Measurements from ENCODE around the gene SHANK3. TPM values are rescaled to one million over a fixed set of nuclear protein-coding genes. Genes with fewer than 3 reads are reported as not detected.

Gene SHANK3
- total and polyA plus RNA-seq, 2 experiments from 2014 or later, result 0.52 to 4.9 TPM

GRCh38 chr22:50699756-50700386 is 27.2 kb downstream of the SHANK3 start:
- Mint-ChIP-seq H3K4me3 (no peak overlapping the region), H3K27me3 (ENCODE audit: insufficient read depth, low read depth, poor library complexity) (peaks cover 32% of the 10 kb centered on the region), H3K4me1 (peaks cover 8% of the 10 kb centered on the region; the same call in 2 of the 3 replicates), H3K27ac (no peak overlapping the region), H3K9me3 (no peaks in the 10 kb centered on the region; the same call in 2 of the 3 replicates), H3K36me3 (ENCODE audit: low read depth) (no peaks in the 10 kb centered on the region; the same call in 2 of the 3 replicates)
- TF ChIP-seq JUNB (IDR thresholded peaks at IDR 0.05; ENCODE audit: unreplicated experiment) (no peak), CREB1 (CRISPR knock-in tag; IDR thresholded peaks at IDR 0.05; ENCODE audit: low read depth) (0 out of 2 replicates have a peak, but pooled peaks have one; percentile 20), EZH2 (IDR thresholded peaks at IDR 0.05; ENCODE audit: low read depth, unreplicated experiment) (no peak), STAT1 (IDR thresholded peaks at IDR 0.05; ENCODE audit: unreplicated experiment) (no peak)
- TF ChIP-seq, protein P1, sequence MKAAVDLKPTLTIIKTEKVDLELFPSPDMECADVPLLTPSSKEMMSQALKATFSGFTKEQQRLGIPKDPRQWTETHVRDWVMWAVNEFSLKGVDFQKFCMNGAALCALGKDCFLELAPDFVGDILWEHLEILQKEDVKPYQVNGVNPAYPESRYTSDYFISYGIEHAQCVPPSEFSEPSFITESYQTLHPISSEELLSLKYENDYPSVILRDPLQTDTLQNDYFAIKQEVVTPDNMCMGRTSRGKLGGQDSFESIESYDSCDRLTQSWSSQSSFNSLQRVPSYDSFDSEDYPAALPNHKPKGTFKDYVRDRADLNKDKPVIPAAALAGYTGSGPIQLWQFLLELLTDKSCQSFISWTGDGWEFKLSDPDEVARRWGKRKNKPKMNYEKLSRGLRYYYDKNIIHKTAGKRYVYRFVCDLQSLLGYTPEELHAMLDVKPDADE (IDR thresholded peaks at IDR 0.05), result no peak
- TF ChIP-seq, protein P2, sequence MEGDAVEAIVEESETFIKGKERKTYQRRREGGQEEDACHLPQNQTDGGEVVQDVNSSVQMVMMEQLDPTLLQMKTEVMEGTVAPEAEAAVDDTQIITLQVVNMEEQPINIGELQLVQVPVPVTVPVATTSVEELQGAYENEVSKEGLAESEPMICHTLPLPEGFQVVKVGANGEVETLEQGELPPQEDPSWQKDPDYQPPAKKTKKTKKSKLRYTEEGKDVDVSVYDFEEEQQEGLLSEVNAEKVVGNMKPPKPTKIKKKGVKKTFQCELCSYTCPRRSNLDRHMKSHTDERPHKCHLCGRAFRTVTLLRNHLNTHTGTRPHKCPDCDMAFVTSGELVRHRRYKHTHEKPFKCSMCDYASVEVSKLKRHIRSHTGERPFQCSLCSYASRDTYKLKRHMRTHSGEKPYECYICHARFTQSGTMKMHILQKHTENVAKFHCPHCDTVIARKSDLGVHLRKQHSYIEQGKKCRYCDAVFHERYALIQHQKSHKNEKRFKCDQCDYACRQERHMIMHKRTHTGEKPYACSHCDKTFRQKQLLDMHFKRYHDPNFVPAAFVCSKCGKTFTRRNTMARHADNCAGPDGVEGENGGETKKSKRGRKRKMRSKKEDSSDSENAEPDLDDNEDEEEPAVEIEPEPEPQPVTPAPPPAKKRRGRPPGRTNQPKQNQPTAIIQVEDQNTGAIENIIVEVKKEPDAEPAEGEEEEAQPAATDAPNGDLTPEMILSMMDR (conservative IDR thresholded peaks at IDR 0.05; ENCODE audit: low read depth in 2 of 2), result peak; percentile 64 to 87
- DNase-seq (ENCODE audit: low spot score), result peak; percentile 80
- H3K4me1 ChIP-seq (ENCODE audit: insufficient read depth), result no peaks in the 10 kb centered on the region
- H3K4me3 ChIP-seq, result no peak overlapping the region
- no peak overlapping the region for H2AFZ ChIP-seq
- no peak overlapping the region for H3K27ac ChIP-seq (ENCODE audit: low read depth)
- H3K4me2 ChIP-seq, result no peak overlapping the region
- no peaks in the 10 kb centered on the region for H4K20me1 ChIP-seq (replicated peaks; ENCODE audit: insufficient read depth)
- no peaks in the 10 kb centered on the region for H3K36me3 ChIP-seq (ENCODE audit: insufficient read depth)
- peak; percentile 73 for ATAC-seq
- no peaks in the 10 kb centered on the region for H3K9me2 ChIP-seq (ENCODE audit: insufficient read depth)
- peaks cover 19% of the 10 kb centered on the region for H3K27me3 ChIP-seq (ENCODE audit: insufficient read depth)
- peaks cover 5% of the 10 kb centered on the region; the same call in 1 of the 2 replicates for H3F3A ChIP-seq (replicated peaks; ENCODE audit: low read depth)
- no peaks in the 10 kb centered on the region for H3K79me2 ChIP-seq (replicated peaks; ENCODE audit: insufficient read depth)

DNA sequence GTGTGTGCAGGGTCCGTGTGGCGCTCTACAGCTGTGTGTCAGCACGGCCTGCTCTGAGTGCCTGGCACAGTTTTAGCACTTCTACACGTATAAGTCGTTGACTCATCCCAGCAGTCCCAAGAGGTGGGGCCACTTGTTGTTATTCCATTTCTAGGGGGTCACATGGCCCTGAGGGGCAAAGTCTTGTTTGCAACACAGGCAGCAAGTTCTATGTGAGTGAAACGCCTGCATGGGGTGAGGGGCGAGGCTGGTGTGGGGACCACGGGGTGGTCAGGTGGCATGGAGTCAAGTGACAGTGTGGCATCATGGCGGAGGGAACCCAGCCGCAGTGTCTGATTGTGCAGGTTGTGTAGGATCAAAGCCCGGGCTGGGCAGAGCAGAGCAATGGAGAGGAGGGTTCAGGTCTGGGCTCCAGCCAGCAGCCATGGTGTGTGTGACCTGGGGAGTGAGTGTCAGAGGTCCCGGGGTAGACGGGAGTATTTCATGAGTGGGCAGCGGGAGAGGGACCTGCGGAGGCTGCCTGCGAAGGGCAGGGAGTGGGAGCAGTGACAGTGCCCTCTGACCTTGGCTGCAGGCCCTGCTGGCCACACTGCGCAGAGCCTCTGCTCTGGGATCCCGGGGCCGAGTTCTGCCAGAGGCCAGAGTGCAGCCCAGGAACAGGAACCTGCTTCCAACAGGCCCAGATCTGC is 27.9 kb downstream of the SHANK3 start:
- Histone ChIP-seq H3K36me3 (ENCODE audit: insufficient read depth) (no peaks in the 10 kb centered on the region), H3K79me2 (replicated peaks; ENCODE audit: insufficient read depth) (no peaks in the 10 kb centered on the region), H3K9me2 (ENCODE audit: insufficient read depth) (no peaks in the 10 kb centered on the region), H3F3A (replicated peaks; ENCODE audit: low read depth) (peaks cover 5% of the 10 kb centered on the region; the same call in 1 of the 2 replicates), H3K27ac (ENCODE audit: low read depth) (no peak overlapping the region), H3K4me1 (ENCODE audit: insufficient read depth) (no peaks in the 10 kb centered on the region), H3K4me2 (no peak overlapping the region), H4K20me1 (replicated peaks; ENCODE audit: insufficient read depth) (no peaks in the 10 kb centered on the region), H2AFZ (no peak overlapping the region), H3K27me3 (ENCODE audit: insufficient read depth) (peaks cover 19% of the 10 kb centered on the region), H3K4me3 (no peak overlapping the region)
- Mint-ChIP-seq H3K4me3 (no peak overlapping the region), H3K27me3 (ENCODE audit: insufficient read depth, low read depth, poor library complexity) (peaks cover 32% of the 10 kb centered on the region), H3K36me3 (ENCODE audit: low read depth) (no peaks in the 10 kb centered on the region; the same call in 2 of the 3 replicates), H3K4me1 (peaks cover 8% of the 10 kb centered on the region; the same call in 2 of the 3 replicates), H3K27ac (no peak overlapping the region), H3K9me3 (no peaks in the 10 kb centered on the region)
- ATAC-seq (no peak), DNase-seq (ENCODE audit: low spot score) (no peak)
- TF ChIP-seq POLR2AphosphoS5 (IDR thresholded peaks at IDR 0.05; ENCODE audit: low read depth) (no peak), ZNF331 (CRISPR knock-in tag; IDR thresholded peaks at IDR 0.05; ENCODE audit: low read depth) (no peak), ZNF462 (CRISPR knock-in tag; IDR thresholded peaks at IDR 0.05) (no peak), STAT1 (IDR thresholded peaks at IDR 0.05; ENCODE audit: unreplicated experiment) (no peak), NANOG (IDR thresholded peaks at IDR 0.05; ENCODE audit: borderline replicate concordance) (no peak)
